HG03457 (cell line): ENCODE measurements around the gene ARMC9.

Experiments used
- ATAC-seq: cut with Tn5 transposase; IDR thresholded peaks from one replicate; pipeline ENCODE4 v1.9.1; 2021; ENCODE audit warnings: moderate number of reproducible peaks; ENCODE audit not compliant: unreplicated experiment

ARMC9 gene

DNA sequence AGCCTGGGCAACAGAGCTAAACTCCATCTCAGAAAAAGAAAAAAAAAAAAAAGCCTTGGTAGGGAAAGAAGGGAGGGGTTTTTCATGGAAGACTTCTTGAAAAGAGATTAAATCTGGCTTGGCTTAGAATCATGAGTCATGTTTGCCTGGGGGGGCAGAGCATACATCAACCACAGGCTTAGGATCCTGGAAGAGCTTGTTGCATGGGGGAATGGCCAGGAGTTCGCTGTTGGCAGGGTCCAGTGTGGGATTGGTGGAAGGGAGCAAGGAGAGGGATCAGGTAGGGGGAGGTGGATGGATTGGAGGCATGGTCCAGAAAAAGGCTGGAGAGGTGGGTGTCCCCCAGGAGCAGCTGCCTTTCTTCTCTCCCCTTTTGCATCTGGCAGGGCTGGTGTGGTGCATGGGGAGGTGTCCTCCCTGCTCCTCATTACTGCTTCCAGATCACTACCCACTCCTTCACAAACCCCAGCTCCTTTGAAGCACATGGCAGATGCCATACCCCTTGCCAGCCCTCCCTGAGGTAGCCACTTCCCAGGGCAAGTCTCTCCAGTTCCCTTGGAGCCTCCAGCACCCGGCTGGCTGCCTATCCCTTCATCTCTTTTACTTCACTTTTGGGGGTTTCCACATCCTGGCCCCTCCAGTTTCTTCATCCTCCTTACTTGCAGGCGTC is 2.5 kb downstream of the ARMC9 start:
- ATAC-seq = no peak

DNA sequence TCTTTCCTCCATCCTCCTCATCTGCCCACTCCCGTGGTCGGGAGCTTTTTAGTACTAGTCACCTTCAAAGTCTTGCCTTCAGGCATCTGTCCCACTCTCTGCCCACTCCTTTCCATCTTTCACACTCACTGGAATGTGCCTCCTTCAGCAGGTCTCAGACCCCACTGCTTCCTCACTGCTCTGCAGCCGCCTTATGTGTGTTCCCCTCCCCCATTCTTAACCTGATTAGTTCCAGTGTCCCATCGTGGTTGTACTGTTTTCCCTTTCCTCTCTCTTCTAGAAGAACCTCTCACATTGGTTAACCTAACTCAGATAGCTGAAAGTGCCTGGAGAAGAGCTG is 3.0 kb downstream of the ARMC9 start:
- ATAC-seq = no peak

DNA sequence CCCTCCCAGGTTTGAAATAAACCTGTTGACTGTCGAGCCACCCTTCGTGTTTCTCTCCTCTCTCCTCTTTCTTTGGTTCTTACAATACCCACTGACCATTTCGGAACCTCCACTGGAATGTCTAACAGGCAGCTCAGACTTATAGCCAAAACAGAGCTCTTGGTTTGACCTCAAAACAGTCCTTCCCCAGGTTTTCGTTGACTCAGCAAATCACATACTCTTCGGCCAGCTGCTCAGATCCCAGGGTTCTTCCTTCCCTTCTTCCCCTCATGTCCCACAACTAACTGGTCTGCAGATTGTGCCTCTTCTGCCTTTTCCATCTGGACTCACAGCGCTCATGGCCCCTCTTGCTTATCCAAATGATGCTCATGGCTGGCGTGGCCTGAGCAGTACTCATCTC is 4.7 kb downstream of the ARMC9 start:
- no peak for ATAC-seq

DNA sequence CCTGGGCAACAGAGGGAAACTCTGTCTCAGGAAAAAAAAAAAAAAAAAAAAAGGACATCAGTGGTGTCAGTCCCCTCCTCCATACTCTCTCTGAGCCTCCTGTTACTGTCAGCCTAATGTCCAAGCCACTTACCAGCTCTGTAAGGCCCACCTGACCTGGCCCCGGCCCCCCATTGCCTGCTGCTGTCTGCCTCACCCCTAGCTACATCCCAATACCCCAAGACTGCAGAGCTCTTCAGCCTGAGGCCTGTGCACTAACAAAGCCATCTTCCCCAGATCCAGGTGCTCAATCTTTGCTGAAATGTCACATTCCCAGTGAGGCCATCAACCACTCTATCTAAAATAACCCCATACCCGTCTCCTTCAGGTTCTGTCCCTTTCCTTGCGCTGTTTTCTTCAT is 5.7 kb downstream of the ARMC9 start:
- ATAC-seq = no peak

DNA sequence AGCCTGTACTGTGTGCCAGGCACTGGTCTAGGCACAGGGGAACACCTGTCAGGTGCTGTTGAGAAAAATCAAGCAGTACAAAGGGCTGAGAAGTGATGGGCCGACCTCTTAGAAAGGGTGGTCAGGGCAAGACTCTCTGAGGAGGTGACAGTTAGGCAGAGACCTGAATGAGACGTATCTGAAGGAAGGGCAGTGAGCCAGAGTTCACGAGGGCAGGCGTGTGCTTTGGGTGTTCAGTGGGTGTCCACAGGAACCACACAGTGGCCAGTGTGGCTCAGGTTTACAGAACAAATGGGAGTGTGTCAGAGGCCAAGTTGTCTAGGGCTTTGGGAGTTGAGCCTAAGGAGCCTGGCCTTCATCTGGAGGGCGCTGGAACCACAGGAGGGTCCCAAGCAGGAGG is 6.2 kb downstream of the ARMC9 start:
- ATAC-seq = no peak

DNA sequence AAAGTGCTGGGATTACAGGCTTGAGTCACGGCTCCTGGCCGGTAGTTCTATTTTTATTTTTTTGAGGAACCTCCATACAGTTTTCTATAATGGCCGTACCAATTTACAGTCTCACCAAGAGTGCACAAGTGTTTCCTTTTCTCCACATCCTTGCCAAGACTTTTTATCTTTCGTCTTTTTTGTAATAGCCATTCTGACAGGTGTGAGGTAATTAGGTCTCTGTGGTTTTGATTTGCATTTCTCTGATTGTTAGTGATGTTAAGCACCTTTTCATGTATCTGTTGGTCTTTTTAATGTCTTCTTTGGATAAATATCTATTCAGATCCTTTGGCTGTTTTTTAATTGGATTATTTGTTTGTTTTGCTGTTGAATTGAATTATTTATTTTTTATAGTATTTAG is 9.3 kb downstream of the ARMC9 start:
- ATAC-seq = no peak

DNA sequence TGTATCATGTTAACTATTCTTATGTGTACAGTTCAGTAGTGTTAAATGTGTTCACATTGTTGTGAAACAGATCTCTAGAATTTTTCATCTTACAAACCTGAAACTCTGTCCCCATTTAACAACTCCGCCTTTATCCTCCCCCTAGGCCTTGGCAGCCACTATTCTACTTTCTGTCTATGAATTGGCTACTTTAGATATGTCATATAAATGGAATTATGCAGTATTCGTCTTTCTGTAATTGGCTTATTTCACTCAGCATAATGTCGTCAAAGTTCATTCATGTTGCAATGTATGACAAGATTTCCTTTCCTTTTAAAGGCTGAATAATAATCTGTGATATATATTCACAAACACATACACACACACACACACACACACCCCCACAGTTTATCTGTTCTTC is 12.4 kb downstream of the ARMC9 start:
- ATAC-seq = no peak

DNA sequence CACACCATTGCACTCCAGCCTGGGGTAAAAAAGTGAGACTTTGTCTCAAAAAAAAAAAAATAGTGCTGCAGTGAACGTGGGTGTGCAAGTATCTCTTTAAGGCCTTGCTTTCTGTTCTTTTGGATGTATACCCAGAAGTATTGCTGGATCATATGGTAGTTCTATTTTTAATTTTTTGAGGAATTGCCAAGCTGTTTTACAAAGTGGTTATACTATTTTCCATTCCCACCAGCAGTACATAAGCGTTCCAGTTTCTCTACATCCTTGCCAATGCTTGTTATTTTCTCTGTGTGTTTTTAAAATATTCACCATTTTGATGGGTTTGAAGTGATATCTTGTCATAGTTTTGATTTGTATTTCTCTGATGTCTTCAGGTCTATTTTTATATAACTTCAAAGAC is 13.1 kb downstream of the ARMC9 start:
- no peak for ATAC-seq

DNA sequence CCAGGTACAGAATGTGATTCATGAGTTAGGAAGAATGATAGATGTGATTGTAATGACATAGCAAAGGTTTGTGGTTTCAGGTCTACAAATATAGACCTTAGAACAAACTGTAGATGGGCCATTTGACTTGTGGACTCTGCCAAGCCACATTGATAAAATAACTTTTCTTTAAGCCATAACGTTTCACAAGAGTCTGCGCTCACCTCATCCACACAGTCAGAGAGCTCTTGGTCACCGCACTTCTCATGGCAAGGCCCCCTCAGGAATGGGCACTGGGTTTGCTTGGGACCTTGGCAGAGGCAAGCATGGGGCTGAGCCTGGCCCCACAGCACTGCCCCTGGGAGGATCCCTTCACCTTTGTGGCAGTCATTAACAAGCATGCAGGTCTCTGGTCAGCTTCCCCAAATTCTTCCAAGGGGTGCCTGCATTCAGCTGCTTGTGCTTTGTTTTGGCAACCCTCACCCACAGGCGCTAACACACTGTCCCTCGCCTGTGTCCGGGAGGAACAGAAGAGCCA is 14.0 kb downstream of the ARMC9 start:
- no peak for ATAC-seq

DNA sequence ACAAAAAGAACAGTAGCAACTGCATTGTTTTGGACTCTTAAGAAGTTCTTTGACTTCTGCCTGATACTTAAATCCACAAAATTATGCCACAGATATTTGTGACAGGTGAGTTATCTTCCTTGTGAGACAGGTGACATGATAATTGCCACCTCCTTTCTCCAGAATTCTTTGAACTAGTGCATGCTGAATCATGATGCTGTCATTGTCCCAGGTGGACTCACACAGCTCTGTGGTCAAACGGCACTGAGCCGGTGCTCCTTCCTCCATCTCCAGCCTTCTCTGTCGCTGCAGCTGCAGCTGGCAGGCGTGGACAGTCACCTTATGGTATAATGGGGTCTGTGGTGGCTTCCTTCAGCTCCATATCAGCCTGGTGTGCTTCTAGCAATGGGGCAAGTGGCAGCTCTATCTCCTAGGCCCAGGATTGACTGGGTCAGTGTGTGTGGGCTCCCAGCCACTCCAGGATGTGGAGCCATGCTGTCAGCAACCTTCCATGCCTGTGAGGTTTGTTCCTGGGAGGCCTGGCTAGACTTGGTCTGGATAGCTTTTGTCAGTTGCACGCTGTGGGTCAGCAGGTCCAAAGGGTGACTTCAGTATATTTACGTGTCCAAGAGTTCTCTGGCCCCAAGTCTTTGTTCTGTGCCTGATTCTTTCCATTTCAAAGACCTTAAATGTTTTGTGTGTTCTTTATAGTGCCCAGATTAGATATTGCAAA is 15.7 kb downstream of the ARMC9 start:
- no peak for ATAC-seq

DNA sequence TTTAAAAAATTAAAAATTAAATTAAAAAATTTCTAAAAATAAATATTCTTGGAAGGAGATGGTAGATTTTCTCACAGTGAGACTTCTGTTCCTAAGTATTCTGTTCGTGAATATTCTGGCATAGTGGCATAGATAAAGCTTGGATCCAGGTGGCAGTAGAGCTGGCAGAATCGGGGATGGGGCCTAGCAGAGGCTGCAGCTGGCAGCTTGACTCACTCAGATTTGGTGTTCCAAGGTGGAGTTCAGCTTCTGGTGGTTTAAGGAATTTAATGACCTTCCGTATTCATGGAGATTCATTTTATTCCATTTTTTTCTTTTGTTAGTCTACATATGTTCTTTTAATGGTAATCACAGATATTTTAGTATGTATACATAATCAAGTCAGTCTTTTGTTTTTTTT is 19.9 kb downstream of the ARMC9 start:
- no peak for ATAC-seq

DNA sequence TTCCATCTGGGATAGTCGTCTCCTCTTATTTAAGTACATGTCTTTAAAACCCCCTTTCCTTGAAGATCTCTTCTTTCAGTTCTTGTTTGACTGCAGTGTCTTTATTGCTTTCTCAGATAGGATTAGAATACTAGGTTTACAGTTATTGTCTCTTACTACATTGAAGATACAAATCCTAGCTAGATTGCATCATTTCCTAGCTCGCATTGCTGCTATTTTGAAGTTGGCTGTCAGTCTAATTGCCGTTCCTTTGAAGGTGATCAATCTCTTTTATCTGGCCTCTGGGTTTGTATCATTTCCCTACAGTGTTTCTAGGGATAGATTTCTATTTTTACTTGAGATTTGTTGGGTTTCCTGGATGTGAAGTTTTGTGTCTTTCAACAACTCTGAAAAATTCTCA is 20.9 kb downstream of the ARMC9 start:
- no peak for ATAC-seq

DNA sequence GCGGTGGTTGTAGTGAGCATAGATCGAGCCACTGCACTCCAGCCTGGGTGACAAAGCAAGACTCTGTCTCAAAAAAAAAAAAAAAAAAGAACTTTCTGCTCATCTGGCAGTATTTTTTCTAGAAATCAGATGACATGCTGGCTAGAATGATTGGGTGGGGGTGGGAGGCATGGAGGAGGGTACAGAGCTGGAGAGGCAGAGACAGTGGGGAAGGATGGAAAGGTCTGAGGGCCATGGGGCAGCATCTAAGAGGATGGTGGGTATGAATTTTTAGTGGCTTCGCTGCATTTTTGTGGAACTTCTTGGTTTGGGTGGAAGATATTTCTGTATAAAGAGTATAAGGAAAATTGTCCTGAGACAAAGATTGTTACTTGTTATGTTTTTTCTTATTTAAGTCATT is 23.3 kb downstream of the ARMC9 start:
- no peak for ATAC-seq

DNA sequence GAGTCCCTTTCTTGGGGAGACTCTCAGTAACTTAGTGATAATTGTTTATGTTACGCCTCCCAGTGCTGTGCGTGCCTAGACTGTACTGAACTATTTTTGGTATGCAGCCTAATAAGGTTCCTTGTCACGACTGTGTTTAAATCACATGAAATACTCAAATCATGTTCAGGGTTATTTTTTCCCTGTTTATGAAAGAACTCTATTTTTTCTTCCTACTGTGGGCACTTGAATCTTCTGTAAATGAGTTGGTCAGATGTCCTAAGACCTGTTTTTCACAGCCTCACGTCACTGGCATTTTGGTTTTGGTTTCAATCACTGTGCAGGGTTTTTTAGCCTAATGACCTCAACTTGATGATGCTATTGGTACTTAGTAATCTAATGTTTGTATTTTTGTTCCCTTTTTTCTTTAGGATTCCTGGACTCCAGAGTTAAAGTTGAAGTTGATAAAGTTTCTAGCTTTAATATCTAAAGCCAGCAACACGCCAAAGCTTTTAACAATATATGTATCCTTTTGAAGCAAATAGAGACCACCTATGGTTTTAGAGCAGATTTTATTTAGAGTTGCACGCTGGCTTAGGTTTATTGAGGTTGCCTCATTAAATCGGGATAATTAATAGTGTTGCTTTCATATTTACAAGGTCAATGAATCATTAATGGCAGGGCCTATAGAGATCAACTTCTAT is 24.0 kb downstream of the ARMC9 start:
- ATAC-seq = peak; percentile 62

DNA sequence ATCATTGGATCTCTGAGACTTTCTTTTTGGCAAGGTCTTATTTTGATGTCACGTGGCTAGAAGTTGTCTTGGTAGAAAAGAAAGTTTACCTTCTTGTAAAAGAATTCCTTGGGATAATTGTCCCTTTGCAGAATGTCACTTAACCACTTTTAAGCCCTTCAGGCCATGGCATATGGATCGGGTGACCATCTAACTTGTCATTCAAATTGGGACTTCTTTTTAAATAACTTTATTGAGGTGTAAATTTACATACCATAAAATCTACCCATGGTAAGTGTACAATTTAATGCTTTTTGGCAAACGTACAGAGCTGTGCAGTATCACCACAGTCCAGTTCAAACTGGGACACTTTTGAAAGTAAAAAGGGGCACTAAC is 24.6 kb downstream of the ARMC9 start:
- ATAC-seq = no peak

DNA sequence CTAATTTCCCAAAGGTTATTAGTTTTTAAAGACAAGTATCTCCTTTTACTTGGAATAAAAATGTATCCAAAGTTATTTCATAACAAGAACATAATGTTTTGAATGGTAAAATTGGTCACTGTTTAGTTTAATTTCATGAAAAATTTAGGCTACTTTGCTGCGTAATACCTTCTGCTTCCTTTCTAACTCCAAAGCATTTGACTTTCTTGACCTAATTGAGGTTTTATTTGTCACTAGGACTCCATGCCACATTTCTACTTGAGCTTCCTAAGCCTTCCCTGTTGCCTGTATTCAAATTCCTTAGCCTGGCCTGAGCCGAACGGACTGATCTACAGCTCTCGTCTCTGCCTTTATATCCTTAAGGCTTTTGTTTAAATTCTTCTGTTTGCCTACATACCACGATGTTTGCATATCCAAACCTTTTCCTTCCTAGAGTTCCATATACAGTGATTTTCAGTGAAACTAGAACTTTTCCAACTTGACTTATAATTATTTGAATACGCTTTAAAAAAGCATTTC is 25.1 kb downstream of the ARMC9 start:
- ATAC-seq = no peak

DNA sequence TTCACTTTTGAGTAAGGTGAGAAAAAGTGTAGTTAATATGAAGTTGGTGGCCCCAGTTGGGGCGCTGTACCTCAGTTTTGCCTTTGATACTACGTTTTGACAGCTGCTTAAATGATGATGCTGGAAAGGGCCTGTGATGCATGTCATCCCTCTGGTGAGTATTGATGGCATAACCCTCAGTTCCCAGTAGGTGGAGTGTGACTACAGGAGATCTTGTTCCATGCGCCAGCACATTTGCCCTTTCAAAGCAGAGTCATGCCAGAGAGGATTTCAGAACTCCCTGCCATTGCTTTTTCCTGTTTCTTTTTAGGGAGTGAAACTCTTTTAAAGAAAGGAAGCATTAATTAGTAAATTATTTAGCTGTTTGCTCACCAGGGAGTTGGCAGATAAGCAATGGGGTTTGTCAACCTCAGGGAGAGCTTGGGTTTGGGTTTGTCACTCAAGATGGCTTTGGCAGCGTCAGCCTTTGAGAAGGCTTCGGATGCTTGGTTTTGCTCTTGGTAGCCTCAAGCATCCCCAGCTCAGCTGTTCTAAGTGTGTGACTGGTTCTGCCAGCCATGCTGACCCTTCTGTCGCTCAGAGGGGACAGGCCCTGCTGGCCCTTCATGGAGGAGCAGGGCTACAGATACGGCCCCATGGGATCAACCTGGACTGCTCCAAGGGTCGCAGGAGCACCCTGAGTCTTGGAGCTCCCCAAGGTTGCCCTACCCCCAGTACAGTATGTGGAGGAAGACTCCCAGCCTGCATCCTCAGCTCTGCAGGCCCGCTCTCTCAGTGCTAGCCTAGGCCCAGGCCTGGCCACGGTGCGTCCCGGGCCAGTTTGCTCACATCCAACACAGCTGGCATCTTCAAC is 29.1 kb downstream of the ARMC9 start:
- peak; percentile 44 for ATAC-seq

DNA sequence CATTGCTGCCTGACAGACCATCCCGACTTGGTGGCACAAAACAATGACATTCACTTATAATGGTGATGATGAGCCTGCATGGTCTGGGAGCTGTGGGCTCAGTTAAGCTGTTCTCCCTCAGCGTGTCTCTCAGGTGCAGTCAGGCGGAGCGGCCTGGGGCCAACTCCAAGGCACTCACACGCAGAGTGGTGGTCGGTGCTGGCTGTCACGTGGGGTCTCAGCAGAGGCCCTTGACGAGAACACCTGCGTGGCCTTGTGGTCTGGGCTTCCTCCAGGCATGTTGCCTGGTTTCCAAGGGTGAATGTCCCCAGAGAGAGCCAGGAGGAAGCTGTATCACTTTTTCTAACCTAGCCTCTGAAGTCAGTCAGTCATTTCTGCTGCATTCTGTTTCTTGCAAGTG is 29.8 kb downstream of the ARMC9 start:
- peak; percentile 63 for ATAC-seq

DNA sequence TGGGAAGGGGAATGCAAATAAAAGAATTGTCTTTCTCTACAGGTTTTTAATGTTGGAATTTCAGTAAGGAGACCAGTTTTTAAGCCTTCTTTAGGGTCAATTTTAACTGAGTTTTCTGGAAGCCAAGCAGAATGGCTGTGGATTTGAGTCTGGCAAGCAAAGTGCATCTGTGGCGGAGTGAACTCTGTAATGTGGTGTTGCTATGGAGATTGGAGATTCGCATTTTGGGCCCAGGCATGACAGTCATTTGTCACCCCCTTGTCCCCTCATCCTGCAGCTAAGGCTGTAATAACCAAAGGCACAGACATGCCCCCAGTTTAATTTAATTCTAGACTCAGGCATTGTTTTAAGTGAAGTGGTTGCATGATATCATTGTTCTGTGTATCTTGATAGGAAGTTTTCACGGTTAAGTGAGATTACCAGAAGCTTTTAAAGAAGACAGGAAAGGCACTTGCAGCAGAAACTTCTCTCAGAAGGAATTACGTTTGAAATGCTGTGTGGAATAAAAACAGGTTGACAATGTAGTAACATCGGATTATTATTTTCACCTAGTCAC is 30.6 kb downstream of the ARMC9 start:
- ATAC-seq = no peak

DNA sequence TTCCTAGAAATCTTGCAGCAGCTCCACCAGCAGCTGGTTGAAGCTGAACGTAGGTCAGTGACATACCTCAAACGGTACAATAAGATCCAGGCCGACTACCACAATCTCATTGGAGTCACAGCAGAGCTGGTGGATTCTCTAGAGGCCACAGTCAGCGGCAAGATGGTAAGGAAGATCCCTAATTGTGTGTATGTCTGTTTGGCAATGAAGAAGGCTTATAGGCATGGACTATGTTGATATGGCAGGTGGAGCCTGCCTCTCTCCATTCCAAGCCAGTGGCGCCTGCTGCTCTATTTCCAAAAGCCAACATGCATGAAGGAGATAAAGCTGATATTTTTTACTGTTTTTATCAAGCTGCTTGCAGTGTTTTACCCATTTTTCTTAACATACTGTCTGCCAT is 36.8 kb downstream of the ARMC9 start:
- ATAC-seq = no peak

DNA sequence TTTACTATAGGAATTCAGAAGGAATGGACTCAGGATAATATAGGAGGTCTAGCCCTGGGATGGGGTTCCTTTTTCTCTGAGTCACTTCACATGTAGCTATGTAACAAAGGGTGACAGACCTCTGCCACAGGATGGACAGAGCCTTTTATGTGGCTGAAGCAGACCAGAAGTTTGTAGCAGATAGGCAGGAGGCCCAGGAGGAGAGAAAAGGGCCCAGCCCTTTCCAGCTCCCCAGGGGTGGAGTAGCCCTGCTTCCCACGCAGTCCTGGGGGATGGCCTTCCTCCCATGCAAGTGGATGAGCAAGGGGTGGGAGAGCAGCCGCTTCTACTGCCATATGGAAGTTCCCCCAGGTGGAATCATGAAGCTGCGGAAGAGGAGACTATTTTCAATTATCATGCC is 40.3 kb downstream of the ARMC9 start:
- ATAC-seq = no peak
